Gastrocnemius medialis (tissue), 4 donors: Measurements from ENCODE around the gene C1QTNF3. TPM values are rescaled to one million over a fixed set of nuclear protein-coding genes. Genes with fewer than 3 reads are reported as not detected.

Source experiments
- ATAC-seq, 2 donors: fragments of 150-250 bp; one replicate each; pipeline ENCODE4 v1.9.1; 2016
- DNase-seq, 2 donors: peaks; one replicate each; pipeline ENCODE4 v3.0.0-alpha.2; 2019
- H3K27ac ChIP-seq, 4 donors: fragments of 200-600 bp; sonication (generic); 1 replicate in 1 of 4; 2 replicates in 3 of 4; pipeline ENCODE4 v1.5.1; 2016 to 2018; ENCODE audit warnings: mild to moderate bottlenecking in 2 of 4, moderate library complexity in 1 of 4
- H3K27me3 ChIP-seq, 3 donors: fragments of 200-600 bp; sonication (generic) in 2 of 3; 1 replicate in 1 of 3; 2 replicates in 2 of 3; pipeline versions ENCODE4 v1.5.1 to v1.6.0; 2016 to 2019; ENCODE audit warnings: mild to moderate bottlenecking in 1 of 3, moderate library complexity in 1 of 3
- H3K36me3 ChIP-seq, 2 donors: fragments of 200-600 bp; sonication (generic) in 1 of 2; one replicate each; pipeline ENCODE4 v1.5.1; 2017 to 2018
- H3K4me1 ChIP-seq, 2 donors: fragments of 200-600 bp; sonication (generic) in 1 of 2; one replicate each; pipeline ENCODE4 v1.5.1; 2016 to 2017; ENCODE audit warnings: mild to moderate bottlenecking in 2 of 2
- H3K4me3 ChIP-seq, 4 donors: fragments of 200-600 bp; sonication (generic) in 3 of 4; 1 replicate in 1 of 4; 2 replicates in 3 of 4; pipeline ENCODE4 v1.5.1; 2016 to 2019; ENCODE audit warnings: mild to moderate bottlenecking in 2 of 4
- H3K9me3 ChIP-seq, 3 donors: fragments of 200-600 bp; sonication (generic) in 2 of 3; 1 replicate in 1 of 3; 2 replicates in 2 of 3; pipeline ENCODE4 v1.5.1; 2016 to 2019
- POLR2A ChIP-seq, 2 donors: fragments of 450-650 bp; IDR thresholded peaks; one replicate each; pipeline ENCODE4 v1.6.1; 2017; ENCODE audit warnings: antibody characterized with exemption in 2 of 2, mild to moderate bottlenecking in 2 of 2, moderate library complexity in 2 of 2
- in situ Hi-C, 4 donors: fragments of 200-750 bp; cut with MboI; loops; one replicate each; pipeline versions ENCODE4 v1.15.0 to v1.8.0; 2017; ENCODE audit warnings: low sequenced_read_pairs in 4 of 4
- intact Hi-C: fragments of 100-400 bp; cut with DNase I; formaldehyde crosslinking; loops from one replicate; pipeline ENCODE4 v1.15.1; 2023; ENCODE audit warnings: low total_unique reads
- total RNA-seq, 4 donors: library from RNA; depleted of rRNA; stranded (reverse); fragments of >200 nt; gene quantifications; one replicate each; pipeline versions ENCODE4 v1.1.0 to v1.2.3, GENCODE V29; 2016
- TF ChIP-seq, protein P1 (sequence below), 5 experiments: fragments of 450-650 bp in 3 of 5; fragments of 200-600 bp in 2 of 5; sonication (generic) in 2 of 5; IDR thresholded peaks in 4 of 5; conservative IDR thresholded peaks in 1 of 5; 1 replicate in 4 of 5; 2 replicates in 1 of 5; pipeline ENCODE4 v1.5.1; 2016 to 2019; ENCODE audit warnings: antibody characterized with exemption in 5 of 5, mild to moderate bottlenecking in 3 of 5, moderate library complexity in 3 of 5

C1QTNF3 gene
- total RNA-seq, 4 donors from 2014 or later, result 0.33 to 1.00 TPM; not detected in 2

DNA sequence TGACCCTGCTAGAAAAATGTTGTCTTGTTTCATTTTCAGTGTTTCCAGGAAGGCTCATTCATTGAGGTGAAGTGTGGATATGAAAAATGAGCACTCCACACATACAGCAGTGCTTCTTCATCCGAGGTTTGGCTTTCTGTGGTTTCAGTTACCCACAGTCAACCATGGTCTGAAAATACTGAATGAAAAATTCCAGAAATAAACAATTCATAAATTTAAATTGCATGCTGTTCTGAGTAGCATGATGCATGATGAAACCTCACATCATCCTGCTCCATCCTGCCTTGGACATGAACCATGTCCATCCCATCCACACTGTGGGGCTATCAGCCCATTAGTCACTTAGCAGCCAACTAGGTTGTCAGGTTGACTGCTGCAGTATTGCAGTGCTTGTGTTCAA lies 48.2 kb downstream of the C1QTNF3 start:
- peaks cover 0 to 6% of the 10 kb centered on the region in 2 donors for H3K4me1 ChIP-seq
- ATAC-seq (no peak), DNase-seq (no peak)
- no peak overlapping the region for H3K4me3 ChIP-seq
- TF ChIP-seq, protein P1, sequence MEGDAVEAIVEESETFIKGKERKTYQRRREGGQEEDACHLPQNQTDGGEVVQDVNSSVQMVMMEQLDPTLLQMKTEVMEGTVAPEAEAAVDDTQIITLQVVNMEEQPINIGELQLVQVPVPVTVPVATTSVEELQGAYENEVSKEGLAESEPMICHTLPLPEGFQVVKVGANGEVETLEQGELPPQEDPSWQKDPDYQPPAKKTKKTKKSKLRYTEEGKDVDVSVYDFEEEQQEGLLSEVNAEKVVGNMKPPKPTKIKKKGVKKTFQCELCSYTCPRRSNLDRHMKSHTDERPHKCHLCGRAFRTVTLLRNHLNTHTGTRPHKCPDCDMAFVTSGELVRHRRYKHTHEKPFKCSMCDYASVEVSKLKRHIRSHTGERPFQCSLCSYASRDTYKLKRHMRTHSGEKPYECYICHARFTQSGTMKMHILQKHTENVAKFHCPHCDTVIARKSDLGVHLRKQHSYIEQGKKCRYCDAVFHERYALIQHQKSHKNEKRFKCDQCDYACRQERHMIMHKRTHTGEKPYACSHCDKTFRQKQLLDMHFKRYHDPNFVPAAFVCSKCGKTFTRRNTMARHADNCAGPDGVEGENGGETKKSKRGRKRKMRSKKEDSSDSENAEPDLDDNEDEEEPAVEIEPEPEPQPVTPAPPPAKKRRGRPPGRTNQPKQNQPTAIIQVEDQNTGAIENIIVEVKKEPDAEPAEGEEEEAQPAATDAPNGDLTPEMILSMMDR (IDR thresholded peaks at IDR 0.05 in 4 of 5, conservative IDR thresholded peaks at IDR 0.05 in 1 of 5), result no peak
- no peak for TF ChIP-seq POLR2A (IDR thresholded peaks at IDR 0.05)
- no peaks in the 10 kb centered on the region for H3K27me3 ChIP-seq
- no peaks in the 10 kb centered on the region for H3K36me3 ChIP-seq
- no peaks in the 10 kb centered on the region for H3K9me3 ChIP-seq
- H3K27ac ChIP-seq, result no peak overlapping the region
- intact Hi-C loops (no loop called here), in situ Hi-C loops (loop anchor here in 3 of 4 donors (10.0 to 25.0 kb wide), 2 partner anchors 467 to 470 kb away; no protein-coding TSS in a partner anchor)

DNA sequence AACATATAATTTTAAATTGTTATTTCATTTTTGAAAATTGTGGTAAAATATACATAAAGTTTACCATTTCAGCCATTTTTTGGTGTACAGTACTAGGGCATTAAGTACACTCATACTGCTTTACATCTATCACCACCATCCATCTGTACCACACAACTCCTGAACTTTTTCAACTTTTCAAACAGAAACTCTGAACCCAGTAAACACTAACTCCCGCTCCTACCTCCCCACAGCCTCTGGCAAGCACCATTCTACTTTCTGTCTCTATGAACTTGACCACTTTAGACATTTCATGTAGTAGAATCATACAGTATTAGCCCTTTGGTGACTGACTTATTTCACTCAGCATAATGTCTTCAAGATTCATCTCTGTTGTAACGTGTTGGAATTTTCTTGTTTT lies 50.1 kb downstream of the C1QTNF3 start:
- in situ Hi-C loops, result loop anchor here in 3 of 4 donors (10.0 to 25.0 kb wide), 2 partner anchors 469 to 472 kb away; no protein-coding TSS in a partner anchor
- no peak overlapping the region for H3K27ac ChIP-seq
- no peaks in the 10 kb centered on the region for H3K27me3 ChIP-seq
- peaks cover 0 to 13% of the 10 kb centered on the region in 2 donors for H3K36me3 ChIP-seq
- TF ChIP-seq, protein P1 (IDR thresholded peaks at IDR 0.05 in 4 of 5, conservative IDR thresholded peaks at IDR 0.05 in 1 of 5), result no peak
- no peak for TF ChIP-seq POLR2A (IDR thresholded peaks at IDR 0.05)
- no peak overlapping the region for H3K4me3 ChIP-seq
- intact Hi-C loops, result no loop called here
- DNase-seq, result no peak
- H3K9me3 ChIP-seq, result no peaks in the 10 kb centered on the region
- no peak for ATAC-seq
- peaks cover 0 to 6% of the 10 kb centered on the region in 2 donors for H3K4me1 ChIP-seq

DNA sequence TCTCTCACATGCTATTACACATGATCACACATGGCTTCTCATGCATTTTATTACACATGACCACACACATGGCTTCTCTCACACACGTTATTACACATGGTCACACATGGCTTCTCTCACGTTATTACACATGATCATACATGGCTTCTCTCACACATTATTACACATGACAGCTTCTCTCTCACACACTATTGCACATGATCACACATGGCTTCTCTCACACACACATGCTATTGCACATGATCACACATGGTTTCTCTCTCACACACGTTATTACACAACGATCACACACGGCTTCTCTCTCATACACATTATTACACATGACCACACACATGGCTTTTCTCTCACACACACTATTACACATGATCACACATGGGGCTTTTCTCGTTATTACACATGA lies 57.6 kb downstream of the C1QTNF3 start:
- Histone ChIP-seq H3K4me3 (no peak overlapping the region), H3K27me3 (no peaks in the 10 kb centered on the region), H3K4me1 (no peaks in the 10 kb centered on the region), H3K27ac (no peak overlapping the region), H3K36me3 (peaks cover 0 to 25% of the 10 kb centered on the region in 2 donors), H3K9me3 (no peaks in the 10 kb centered on the region)
- intact Hi-C loops, result no loop called here
- in situ Hi-C loops, result loop anchor here in 2 of 4 donors (25.0 kb wide), 1 partner anchor 477 kb away; no protein-coding TSS in a partner anchor
- no peak for DNase-seq
- TF ChIP-seq POLR2A (IDR thresholded peaks at IDR 0.05), result no peak
- TF ChIP-seq, protein P1 (IDR thresholded peaks at IDR 0.05 in 4 of 5, conservative IDR thresholded peaks at IDR 0.05 in 1 of 5), result no peak
- ATAC-seq, result no peak

DNA sequence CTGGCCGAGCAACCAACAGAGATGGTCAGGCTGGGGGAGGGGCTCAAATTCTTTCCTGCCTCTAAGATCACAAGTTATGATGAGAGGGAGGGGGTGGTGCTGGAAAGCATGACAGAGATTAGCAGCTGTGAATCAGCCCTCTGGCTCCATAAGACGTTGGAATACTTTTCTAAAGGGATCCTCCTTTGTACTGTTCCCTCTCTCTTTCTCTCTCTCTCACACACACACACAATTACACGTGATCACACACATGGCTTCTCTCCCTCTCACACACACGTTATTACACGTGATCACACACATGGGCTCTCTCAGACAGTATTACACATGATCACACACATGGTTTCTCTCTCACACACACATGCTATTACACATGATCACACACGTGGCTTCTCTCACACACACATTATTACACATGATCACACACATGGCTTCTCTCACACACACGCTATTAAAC lies 58.3 kb downstream of the C1QTNF3 start, which contains the start of gene SLC45A2:
Gene SLC45A2, minus strand, starts transcription at position 23 of the 454 bp plus-strand sequence. CDS start 110 bp downstream, outside the sequence.
- Histone ChIP-seq H3K36me3 (peaks cover 0 to 25% of the 10 kb centered on the region in 2 donors), H3K27me3 (no peaks in the 10 kb centered on the region), H3K9me3 (no peaks in the 10 kb centered on the region), H3K4me3 (no peak within 1 kb of the TSS), H3K4me1 (no peaks in the 10 kb centered on the region), H3K27ac (no peak within 1 kb of the TSS)
- no peak for DNase-seq
- TF ChIP-seq, protein P1 (IDR thresholded peaks at IDR 0.05 in 4 of 5, conservative IDR thresholded peaks at IDR 0.05 in 1 of 5), result no peak
- TF ChIP-seq POLR2A (IDR thresholded peaks at IDR 0.05), result no peak
- in situ Hi-C loops, result loop anchor here in 2 of 4 donors (25.0 kb wide), 1 partner anchor 478 kb away; no protein-coding TSS in a partner anchor
- intact Hi-C loops, result no loop called here
- ATAC-seq, result no peak
